IMR-90 (cell line): ENCODE measurements around the gene SMARCAD1. TPM values are rescaled to one million over a fixed set of nuclear protein-coding genes. Genes with fewer than 3 reads are reported as not detected.

ENCODE experiments used
- ATAC-seq: fragments of 200-7000 bp; cut with Tn5 transposase; 2 replicates; pipeline ENCODE4 v1.9.1; 2020; ENCODE audit warnings: low read depth, mild to moderate bottlenecking, moderate library complexity
- BruUV-seq: library from RNA; stranded (reverse); fragments of 400-500 nt; replicated peaks from 2 replicates; lab custom pipeline; 2021; lab: Mats Ljungman, UMichigan
- CTCF ChIA-PET: fragments of 300-600 bp; formaldehyde crosslinking; extraction: SDS; loops from one replicate; lab custom pipeline; 2021; ENCODE audit warnings: antibody characterized with exemption; lab: Yijun Ruan, JAX
- POLR2A ChIA-PET: fragments of 300-600 bp; sonication (Branson Sonifier 250); formaldehyde crosslinking; loops from one replicate; lab custom pipeline; 2022; ENCODE audit warnings: antibody characterized with exemption; ENCODE audit not compliant: unreplicated experiment; lab: Charles Lee
- DNase-seq: peaks from one replicate; pipeline ENCODE4 v3.0.0; 2013
- H2AFZ ChIP-seq: replicated peaks from 2 replicates; pipeline ENCODE3; 2013; ENCODE audit warnings: low read length, mild to moderate bottlenecking; ENCODE audit not compliant: poor library complexity
- H2AK5ac ChIP-seq: 2 replicates; pipeline ENCODE4 v1.6.1; 2013; ENCODE audit warnings: low read depth, low read length, inconsistent platforms
- H2AK9ac ChIP-seq: replicated peaks from 2 replicates; pipeline ENCODE3; 2013; ENCODE audit warnings: mild to moderate bottlenecking, low read depth, low read length, moderate library complexity; ENCODE audit not compliant: poor library complexity
- H2BK120ac ChIP-seq: 2 replicates; pipeline ENCODE4 v1.6.1; 2013; ENCODE audit warnings: low read depth, low read length, inconsistent platforms
- H2BK15ac ChIP-seq: 3 replicates; pipeline ENCODE4 v1.6.1; 2013; ENCODE audit warnings: low read depth, low read length, inconsistent platforms
- H2BK20ac ChIP-seq: 2 replicates; pipeline ENCODE4 v1.6.1; 2013; ENCODE audit warnings: low read depth, mild to moderate bottlenecking, inconsistent platforms, low read length, moderate library complexity
- H2BK5ac ChIP-seq: 2 replicates; pipeline ENCODE4 v1.6.1; 2013; ENCODE audit warnings: mild to moderate bottlenecking, low read depth, low read length, inconsistent platforms; ENCODE audit not compliant: poor library complexity, severe bottlenecking
- H3K14ac ChIP-seq: replicated peaks from 2 replicates; pipeline ENCODE4 v1.6.1; 2013; ENCODE audit warnings: low read depth, low read length, inconsistent platforms
- H3K18ac ChIP-seq: 2 replicates; pipeline ENCODE4 v1.6.1; 2013; ENCODE audit warnings: low read depth, low read length, control low read depth
- H3K23ac ChIP-seq: 2 replicates; pipeline ENCODE4 v1.6.1; 2013; ENCODE audit warnings: low read depth, low read length, inconsistent platforms
- H3K27ac ChIP-seq: 2 replicates; pipeline ENCODE4 v1.5.1; 2013; ENCODE audit warnings: mild to moderate bottlenecking, control low read depth, low read length; ENCODE audit not compliant: insufficient read depth
- H3K27me3 ChIP-seq: 2 replicates; pipeline ENCODE4 v1.6.1; 2013; ENCODE audit warnings: low read length; ENCODE audit not compliant: control insufficient read depth, insufficient read depth
- H3K36me3 ChIP-seq: 2 replicates; pipeline ENCODE4 v1.6.1; 2013; ENCODE audit warnings: low read length, mixed read lengths; ENCODE audit not compliant: control insufficient read depth, insufficient read depth
- H3K4ac ChIP-seq: 2 replicates; pipeline ENCODE4 v1.6.1; 2013; ENCODE audit warnings: low read depth, low read length, inconsistent platforms
- H3K4me1 ChIP-seq: 2 replicates; pipeline ENCODE4 v1.6.1; 2013; ENCODE audit warnings: low read length, mixed read lengths; ENCODE audit not compliant: control insufficient read depth, insufficient read depth
- H3K4me2 ChIP-seq: 2 replicates; pipeline ENCODE4 v1.6.1; 2013; ENCODE audit warnings: low read depth, mild to moderate bottlenecking, control low read depth, low read length, moderate library complexity
- H3K4me3 ChIP-seq: 2 replicates; pipeline ENCODE4 v1.5.1; 2013; ENCODE audit warnings: low read depth, mild to moderate bottlenecking, control low read depth, low read length, moderate library complexity; ENCODE audit not compliant: insufficient read depth
- H3K56ac ChIP-seq: 2 replicates; pipeline ENCODE4 v1.6.1; 2013; ENCODE audit warnings: low read length, inconsistent platforms; ENCODE audit not compliant: insufficient read depth; ENCODE audit errors: extremely low read depth
- H3K79me1 ChIP-seq, 2 experiments: 2 replicates each; pipeline ENCODE4 v1.6.1; 2013; ENCODE audit warnings: low read length in 2 of 2, inconsistent platforms in 1 of 2, low read depth in 1 of 2
- H3K9ac ChIP-seq: 2 replicates; pipeline ENCODE4 v1.6.1; 2013; ENCODE audit warnings: low read depth, low read length, control low read depth
- H3K9me1 ChIP-seq: 2 replicates; pipeline ENCODE4 v1.6.1; 2013; ENCODE audit warnings: low read length, inconsistent platforms; ENCODE audit not compliant: insufficient read depth
- H3K9me3 ChIP-seq: 2 replicates; pipeline ENCODE4 v1.6.1; 2013; ENCODE audit warnings: low read length; ENCODE audit not compliant: control insufficient read depth, insufficient read depth
- H4K20me1 ChIP-seq: 2 replicates; pipeline ENCODE4 v1.6.1; 2013; ENCODE audit warnings: low read length, inconsistent platforms; ENCODE audit not compliant: insufficient read depth
- H4K5ac ChIP-seq: 2 replicates; pipeline ENCODE4 v1.6.1; 2013; ENCODE audit warnings: mild to moderate bottlenecking, low read depth, low read length, control low read depth
- H4K8ac ChIP-seq, 2 experiments: 2 replicates each; pipeline ENCODE4 v1.6.1; 2013; ENCODE audit warnings: low read depth in 2 of 2, low read length in 2 of 2, control low read depth in 1 of 2, inconsistent platforms in 1 of 2
- H4K91ac ChIP-seq: 2 replicates; pipeline ENCODE4 v1.6.1; 2013; ENCODE audit warnings: low read depth, low read length, inconsistent platforms; ENCODE audit not compliant: insufficient read depth
- BHLHE40 ChIP-seq: fragments of 150-350 bp; IDR thresholded peaks from 2 replicates; pipeline ENCODE4 v1.6.1; 2016; ENCODE audit warnings: mild to moderate bottlenecking, low read depth, low read length
- CEBPB ChIP-seq: IDR thresholded peaks from 2 replicates; pipeline ENCODE4 v1.6.1; 2012; ENCODE audit warnings: low read depth, low read length, improper control_type of control experiment
- CHD1 ChIP-seq: IDR thresholded peaks from 2 replicates; pipeline ENCODE4 v1.6.1; 2012; ENCODE audit warnings: low read depth, low read length, improper control_type of control experiment
- FOS ChIP-seq: fragments of 150-350 bp; IDR thresholded peaks from 2 replicates; pipeline ENCODE4 v1.6.1; 2016; ENCODE audit warnings: low read depth, low read length
- MAFK ChIP-seq: IDR thresholded peaks from 2 replicates; pipeline ENCODE4 v1.6.1; 2012; ENCODE audit warnings: low read depth, low read length, improper control_type of control experiment
- MAZ ChIP-seq: IDR thresholded peaks from 2 replicates; pipeline ENCODE4 v1.6.1; 2012; ENCODE audit warnings: low read depth, mild to moderate bottlenecking, low read length, improper control_type of control experiment, moderate library complexity, borderline replicate concordance
- MXI1 ChIP-seq: IDR thresholded peaks from 2 replicates; pipeline ENCODE4 v1.6.1; 2012; ENCODE audit warnings: low read depth, mild to moderate bottlenecking, low read length, moderate library complexity, borderline replicate concordance
- NFE2L2 ChIP-seq: fragments of 150-350 bp; IDR thresholded peaks from 2 replicates; pipeline ENCODE4 v1.6.1; 2016; ENCODE audit warnings: low read depth, mild to moderate bottlenecking, low read length
- POLR2A ChIP-seq: IDR thresholded peaks from 2 replicates; pipeline ENCODE4 v1.6.1; 2012; ENCODE audit warnings: mild to moderate bottlenecking, low read depth, low read length
- RAD21 ChIP-seq: IDR thresholded peaks from 2 replicates; pipeline ENCODE4 v1.6.1; 2012; ENCODE audit warnings: low read length, improper control_type of control experiment
- RCOR1 ChIP-seq: IDR thresholded peaks from 2 replicates; pipeline ENCODE4 v1.6.1; 2012; ENCODE audit warnings: mild to moderate bottlenecking, low read length, improper control_type of control experiment; ENCODE audit not compliant: insufficient replicate concordance
- RFX5 ChIP-seq: IDR thresholded peaks from 2 replicates; pipeline ENCODE4 v1.8.0; 2012; ENCODE audit warnings: low read depth, mild to moderate bottlenecking, low read length, moderate library complexity
- SMC3 ChIP-seq: fragments of 150-350 bp; IDR thresholded peaks from 2 replicates; pipeline ENCODE4 v1.6.1; 2016; ENCODE audit warnings: low read depth, mild to moderate bottlenecking, antibody characterized with exemption, low read length, moderate library complexity
- WGBS, 2 experiments: methylation state at CpG; one replicate each; pipeline versions ENCODE4 v1.1.5 to v1.1.7; 2013; ENCODE audit warnings: missing lambda C conversion rate in 2 of 2; ENCODE audit not compliant: insufficient read length in 1 of 2; ENCODE audit errors: extremely low coverage in 2 of 2; 5-methylcytosine and 5-hydroxymethylcytosine counted together
- dilution Hi-C: fragments of 300-500 bp; cut with HindIII; formaldehyde crosslinking; loops from one replicate; pipeline ENCODE4 v1.14.3; 2018; ENCODE audit warnings: low sequenced_read_pairs; ENCODE audit not compliant: unreplicated experiment
- in situ Hi-C: fragments of 300-500 bp; cut with MboI; formaldehyde crosslinking; loops from 3 replicates; pipeline ENCODE4 v1.14.3; 2019; ENCODE audit warnings: low sequenced_read_pairs, inconsistent platforms, mixed read lengths
- intact Hi-C: fragments of 100-400 bp; cut with micrococcal nuclease; formaldehyde crosslinking; loops from 2 replicates; pipeline ENCODE4 v1.10.0; 2022
- polyA plus RNA-seq, 3 experiments: library from polyadenylated mRNA; depleted of rRNA; stranded (reverse); fragments of >200 nt; gene quantifications; 2 replicates each; pipeline ENCODE4 v1.2.3, GENCODE V29; 2012; ENCODE audit warnings: low replicate concordance in 1 of 3
- total RNA-seq: library from RNA; depleted of rRNA; stranded (reverse); fragments of >200 nt; gene quantifications from 2 replicates; pipeline ENCODE4 v1.2.3, GENCODE V29; 2012
- TF ChIP-seq, protein P1 (sequence below): conservative IDR thresholded peaks from 2 replicates; pipeline ENCODE4 v1.5.1; 2012; ENCODE audit warnings: mild to moderate bottlenecking, low read depth, low read length, improper control_type of control experiment
- TF ChIP-seq, protein P2 (sequence below): fragments of 150-350 bp; IDR thresholded peaks from 2 replicates; pipeline ENCODE4 v1.6.1; 2017; ENCODE audit warnings: mild to moderate bottlenecking, antibody characterized with exemption, low read length, low read depth
- TF ChIP-seq, protein P3 (sequence below): fragments of 150-350 bp; IDR thresholded peaks from 2 replicates; pipeline ENCODE4 v1.6.1; 2016; ENCODE audit warnings: low read depth, mild to moderate bottlenecking, low read length, moderate library complexity, borderline replicate concordance

Gene SMARCAD1
- total and polyA plus RNA-seq, 2 of the 4 experiments (the other 2 are of a cell fraction): 12.3 to 35.3 TPM

DNA sequence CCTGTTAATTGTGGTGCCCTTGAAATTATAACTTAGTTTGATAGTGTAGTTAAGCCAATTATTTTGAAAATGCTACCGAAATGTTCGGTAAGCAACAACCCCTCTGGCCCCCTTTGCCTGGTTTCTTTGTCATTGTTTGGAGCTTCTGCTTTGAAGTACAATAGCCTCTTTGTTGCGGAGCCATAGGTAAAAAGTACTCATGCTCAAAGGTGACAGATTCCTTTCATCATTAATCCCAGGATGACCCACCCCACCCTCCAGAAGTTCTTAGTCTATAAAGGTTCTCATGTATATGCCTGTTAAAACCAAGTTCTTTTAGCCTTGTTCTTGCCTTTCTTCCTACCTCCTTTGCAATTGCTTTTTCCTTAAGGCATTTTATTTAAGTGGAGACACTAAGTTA is 42.4 kb upstream of the SMARCAD1 start:
- Histone ChIP-seq H3K18ac (no peak overlapping the region), H3K4me1 (no peaks in the 10 kb centered on the region), H3K23ac (no peak overlapping the region), H3K4me3 (no peak overlapping the region), H2AK5ac (no peak overlapping the region), H3K9me1 (no peaks in the 10 kb centered on the region), H2BK15ac (no peak overlapping the region), H3K56ac (no peak overlapping the region), H3K27me3 (no peaks in the 10 kb centered on the region), H2BK120ac (no peak overlapping the region), H2AFZ (no peak overlapping the region), H4K5ac (no peak overlapping the region), H2AK9ac (no peak overlapping the region), H3K4me2 (no peak overlapping the region), H3K9ac (no peak overlapping the region), H2BK20ac (no peak overlapping the region), H3K79me1 (no peaks in the 10 kb centered on the region), H3K9me3 (no peaks in the 10 kb centered on the region), H3K36me3 (no peaks in the 10 kb centered on the region), H3K27ac (no peak overlapping the region), H3K14ac (no peak overlapping the region), H4K91ac (no peak overlapping the region), H4K8ac (no peak overlapping the region), H3K4ac (no peak overlapping the region), H4K20me1 (no peaks in the 10 kb centered on the region), H2BK5ac (no peak overlapping the region)
- DNase-seq (no peak), ATAC-seq (no peak)
- CTCF ChIA-PET: no interaction called here
- dilution Hi-C loops: no loop called here
- TF ChIP-seq RFX5 (no peak), NFE2L2 (no peak), CEBPB (no peak), BHLHE40 (no peak), RAD21 (no peak), FOS (no peak), SMC3 (no peak), POLR2A (no peak), CHD1 (no peak), MAZ (no peak), MAFK (no peak), RCOR1 (no peak), MXI1 (no peak)
- TF ChIP-seq, protein P1, sequence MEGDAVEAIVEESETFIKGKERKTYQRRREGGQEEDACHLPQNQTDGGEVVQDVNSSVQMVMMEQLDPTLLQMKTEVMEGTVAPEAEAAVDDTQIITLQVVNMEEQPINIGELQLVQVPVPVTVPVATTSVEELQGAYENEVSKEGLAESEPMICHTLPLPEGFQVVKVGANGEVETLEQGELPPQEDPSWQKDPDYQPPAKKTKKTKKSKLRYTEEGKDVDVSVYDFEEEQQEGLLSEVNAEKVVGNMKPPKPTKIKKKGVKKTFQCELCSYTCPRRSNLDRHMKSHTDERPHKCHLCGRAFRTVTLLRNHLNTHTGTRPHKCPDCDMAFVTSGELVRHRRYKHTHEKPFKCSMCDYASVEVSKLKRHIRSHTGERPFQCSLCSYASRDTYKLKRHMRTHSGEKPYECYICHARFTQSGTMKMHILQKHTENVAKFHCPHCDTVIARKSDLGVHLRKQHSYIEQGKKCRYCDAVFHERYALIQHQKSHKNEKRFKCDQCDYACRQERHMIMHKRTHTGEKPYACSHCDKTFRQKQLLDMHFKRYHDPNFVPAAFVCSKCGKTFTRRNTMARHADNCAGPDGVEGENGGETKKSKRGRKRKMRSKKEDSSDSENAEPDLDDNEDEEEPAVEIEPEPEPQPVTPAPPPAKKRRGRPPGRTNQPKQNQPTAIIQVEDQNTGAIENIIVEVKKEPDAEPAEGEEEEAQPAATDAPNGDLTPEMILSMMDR: no peak
- TF ChIP-seq, protein P2, sequence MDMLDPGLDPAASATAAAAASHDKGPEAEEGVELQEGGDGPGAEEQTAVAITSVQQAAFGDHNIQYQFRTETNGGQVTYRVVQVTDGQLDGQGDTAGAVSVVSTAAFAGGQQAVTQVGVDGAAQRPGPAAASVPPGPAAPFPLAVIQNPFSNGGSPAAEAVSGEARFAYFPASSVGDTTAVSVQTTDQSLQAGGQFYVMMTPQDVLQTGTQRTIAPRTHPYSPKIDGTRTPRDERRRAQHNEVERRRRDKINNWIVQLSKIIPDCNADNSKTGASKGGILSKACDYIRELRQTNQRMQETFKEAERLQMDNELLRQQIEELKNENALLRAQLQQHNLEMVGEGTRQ: no peak
- TF ChIP-seq, protein P3, sequence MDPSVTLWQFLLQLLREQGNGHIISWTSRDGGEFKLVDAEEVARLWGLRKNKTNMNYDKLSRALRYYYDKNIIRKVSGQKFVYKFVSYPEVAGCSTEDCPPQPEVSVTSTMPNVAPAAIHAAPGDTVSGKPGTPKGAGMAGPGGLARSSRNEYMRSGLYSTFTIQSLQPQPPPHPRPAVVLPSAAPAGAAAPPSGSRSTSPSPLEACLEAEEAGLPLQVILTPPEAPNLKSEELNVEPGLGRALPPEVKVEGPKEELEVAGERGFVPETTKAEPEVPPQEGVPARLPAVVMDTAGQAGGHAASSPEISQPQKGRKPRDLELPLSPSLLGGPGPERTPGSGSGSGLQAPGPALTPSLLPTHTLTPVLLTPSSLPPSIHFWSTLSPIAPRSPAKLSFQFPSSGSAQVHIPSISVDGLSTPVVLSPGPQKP: no peak
- in situ Hi-C loops: no loop called here
- 80% methylated on average over 1 of the region's 3 CpGs; no CpG with 5 or more reads in 1 of the 2 experiments for WGBS, 2 experiments
- BruUV-seq: no TSS peak
- POLR2A ChIA-PET: no interaction called here
- intact Hi-C loops: no loop called here
